HL-60 (cell line): ENCODE measurements around the gene PDE8A.
"Not testable (repeated sequence)": the region's sequence is repeated elsewhere in the genome, so short reads cannot be mapped to it uniquely, and the experiment has no call there.

Source experiments
- DNase-seq, 2 experiments: peaks; one replicate each; pipeline ENCODE4 v3.0.0-alpha.2; 2010 to 2020; ENCODE audit warnings: low read depth in 1 of 2, low spot score in 1 of 2
- H3K27ac ChIP-seq: fragments of 250-450 bp; sonication (Bioruptor Pico); replicated peaks from 2 replicates; pipeline ENCODE4 v1.5.1; 2020; ENCODE audit warnings: mild to moderate bottlenecking, moderate library complexity
- H3K27me3 ChIP-seq: fragments of 250-450 bp; sonication (Bioruptor Pico); 2 replicates; pipeline ENCODE4 v1.5.1; 2021; ENCODE audit warnings: mild to moderate bottlenecking, moderate library complexity; ENCODE audit not compliant: insufficient read depth, poor library complexity, severe bottlenecking
- H3K4me3 ChIP-seq: replicated peaks from 2 replicates; pipeline ENCODE4 v1.5.1; 2011; ENCODE audit warnings: mild to moderate bottlenecking, control low read depth, low read length; ENCODE audit not compliant: insufficient read depth
- CTCF ChIP-seq: IDR thresholded peaks from one replicate; pipeline ENCODE4 v1.5.1; 2011; ENCODE audit warnings: low read length, control low read depth, inconsistent platforms; ENCODE audit not compliant: insufficient read depth
- GABPA ChIP-seq: IDR thresholded peaks from 2 replicates; pipeline ENCODE4 v1.6.1; 2012; ENCODE audit warnings: low read depth
- POLR2AphosphoS5 ChIP-seq: IDR thresholded peaks from 2 replicates; pipeline ENCODE4 v1.6.1; 2012; ENCODE audit warnings: low read depth
- REST ChIP-seq: IDR thresholded peaks from 2 replicates; pipeline ENCODE4 v1.6.1; 2012; ENCODE audit warnings: low read depth; ENCODE audit not compliant: insufficient replicate concordance
- SPI1 ChIP-seq: IDR thresholded peaks from 2 replicates; pipeline ENCODE4 v1.6.1; 2012; ENCODE audit warnings: low read depth, mild to moderate bottlenecking, borderline replicate concordance

PDE8A gene

GRCh38 chr15:84985158-84985557, 3.5 kb downstream of the PDE8A start:
- Histone ChIP-seq H3K27me3 (no peaks in the 10 kb centered on the region), H3K4me3 (no peak overlapping the region), H3K27ac (no peak overlapping the region)
- DNase-seq: no peak
- no peak for TF ChIP-seq SPI1
- no peak for TF ChIP-seq CTCF
- no peak for TF ChIP-seq POLR2AphosphoS5
- no peak for TF ChIP-seq REST
- no peak for TF ChIP-seq GABPA

- not testable (repeated sequence) for H3K27me3 ChIP-seq, H3K27ac ChIP-seq, H3K4me3 ChIP-seq, DNase-seq
Measured at GRCh38 chr15:84987351-84987750, 5.7 kb downstream of the PDE8A start.

- no peak overlapping the region for H3K27ac ChIP-seq
- H3K4me3 ChIP-seq: no peak overlapping the region
- no peaks in the 10 kb centered on the region for H3K27me3 ChIP-seq
- TF ChIP-seq POLR2AphosphoS5 (no peak), SPI1 (peak; percentile 3; the same call in 1 of the 2 replicates)
- no peak for DNase-seq
Measured at GRCh38 chr15:84987949-84988624, 6.4 kb downstream of the PDE8A start.

- Histone ChIP-seq H3K27me3 (no peaks in the 10 kb centered on the region), H3K27ac (no peak overlapping the region), H3K4me3 (no peak overlapping the region)
- DNase-seq: no peak
- TF ChIP-seq POLR2AphosphoS5: no peak
- peak; percentile 58; the same call in 1 of the 2 replicates for TF ChIP-seq SPI1
Measured at GRCh38 chr15:84988909-84989644, 7.4 kb downstream of the PDE8A start.

- TF ChIP-seq POLR2AphosphoS5 (no peak), CTCF (no peak), REST (no peak), SPI1 (no peak), GABPA (no peak)
- no peak overlapping the region for H3K4me3 ChIP-seq
- H3K27ac ChIP-seq: no peak overlapping the region
- H3K27me3 ChIP-seq: no peaks in the 10 kb centered on the region
- DNase-seq: no peak
Measured at GRCh38 chr15:84990507-84990906, 8.9 kb downstream of the PDE8A start.
